Left lung (tissue), 10 donors: ENCODE measurements around the gene NMRK1. TPM values are rescaled to one million over a fixed set of nuclear protein-coding genes. Genes with fewer than 3 reads are reported as not detected.
A peak's percentile ranks its signal among the peaks of the same experiment; 100 is the strongest.

Experiments
- ATAC-seq: fragments of 200-7000 bp; cut with Tn5 transposase; one replicate; pipeline ENCODE4 v1.9.1; 2020; ENCODE audit warnings: moderate library complexity
- DNase-seq, 4 donors: peaks; one replicate each; pipeline ENCODE4 v3.0.0-alpha.2; 2013 to 2020
- H3K27ac ChIP-seq, 2 donors: fragments of 200-600 bp; sonication (generic) in 1 of 2; one replicate each; pipeline versions ENCODE4 v1.5.0 to v1.8.0; 2020 to 2021
- H3K27me3 ChIP-seq, 2 donors: fragments of 200-600 bp; sonication (generic) in 1 of 2; one replicate each; pipeline versions ENCODE4 v1.5.0 to v1.8.0; 2020 to 2021
- H3K36me3 ChIP-seq, 2 donors: fragments of 200-600 bp; sonication (generic) in 1 of 2; one replicate each; pipeline versions ENCODE4 v1.5.0 to v1.8.0; 2020 to 2021
- H3K4me1 ChIP-seq, 2 donors: fragments of 200-600 bp; one replicate each; pipeline ENCODE4 v1.8.0; 2021
- H3K4me3 ChIP-seq, 2 donors: fragments of 200-600 bp; sonication (generic) in 1 of 2; one replicate each; pipeline versions ENCODE4 v1.5.0 to v1.8.0; 2020 to 2021; ENCODE audit warnings: mild to moderate bottlenecking in 1 of 2
- H3K9me3 ChIP-seq, 2 donors: fragments of 200-600 bp; sonication (generic) in 1 of 2; one replicate each; pipeline versions ENCODE4 v1.5.0 to v1.8.0; 2020 to 2021
- CTCF ChIP-seq, 2 donors: fragments of 200-600 bp; sonication (generic) in 1 of 2; IDR thresholded peaks; one replicate each; pipeline versions ENCODE4 v1.5.0 to v1.8.0; 2021; ENCODE audit warnings: antibody characterized with exemption in 2 of 2
- intact Hi-C, 2 donors: fragments of 100-400 bp; cut with DNase I; formaldehyde crosslinking; loops; one replicate each; pipeline versions ENCODE4 v1.11.2 to v1.14.2; 2022
- polyA plus RNA-seq, 6 donors: library from polyadenylated mRNA; unstranded; fragments of 120-200 nt; gene quantifications; one replicate each; pipeline ENCODE4 v1.2.1, GENCODE V29; 2013; ENCODE audit not compliant: insufficient read length in 6 of 6
- total RNA-seq, 2 donors: library from RNA; stranded (reverse); fragmentation: NEBNext Ultra II Directional; extraction: Animal tissue kit (Norgen Biotek cat#: 25700); gene quantifications; one replicate each; pipeline ENCODE4 v1.2.1, GENCODE V29; 2021
- donor health status: DM: no; HTN: yes; CAD: no.
- donor health status: DM: no; HTN: no; CAD: no.

Gene NMRK1
- total and polyA plus RNA-seq, 8 donors: 26.0 to 60.1 (median 37.2) TPM

- no peak for TF ChIP-seq CTCF (IDR thresholded peaks at IDR 0.05)
- Histone ChIP-seq H3K27ac (peak overlapping the region in 1 of 2 donors; percentile 46), H3K36me3 (peaks cover 0 to 69% of the 10 kb centered on the region in 2 donors), H3K27me3 (no peaks in the 10 kb centered on the region), H3K4me1 (peaks cover 0 to 8% of the 10 kb centered on the region in 2 donors), H3K4me3 (no peak overlapping the region), H3K9me3 (no peaks in the 10 kb centered on the region)
- intact Hi-C loops: no loop called here
- DNase-seq: no peak
- ATAC-seq: no peak
Observed at GRCh38 chr9:75131700-75132099, 43.7 kb upstream of the NMRK1 start.

GRCh38 chr9:75130621-75131230 lies 42.8 kb upstream of the NMRK1 start:
- H3K27ac ChIP-seq: no peak overlapping the region
- H3K36me3 ChIP-seq: peaks cover 0 to 59% of the 10 kb centered on the region in 2 donors
- H3K9me3 ChIP-seq: no peaks in the 10 kb centered on the region
- intact Hi-C loops: no loop called here
- no peak for ATAC-seq
- H3K4me1 ChIP-seq: peaks cover 0 to 8% of the 10 kb centered on the region in 2 donors
- H3K27me3 ChIP-seq: no peaks in the 10 kb centered on the region
- no peak for DNase-seq
- no peak for TF ChIP-seq CTCF (IDR thresholded peaks at IDR 0.05)
- no peak overlapping the region for H3K4me3 ChIP-seq

- DNase-seq: no peak
- no peak for TF ChIP-seq CTCF (IDR thresholded peaks at IDR 0.05)
- Histone ChIP-seq H3K27ac (no peak overlapping the region), H3K4me3 (no peak overlapping the region), H3K9me3 (no peaks in the 10 kb centered on the region), H3K4me1 (peaks cover 0 to 8% of the 10 kb centered on the region in 2 donors), H3K27me3 (no peaks in the 10 kb centered on the region), H3K36me3 (peaks cover 0 to 53% of the 10 kb centered on the region in 2 donors)
- intact Hi-C loops: no loop called here
- ATAC-seq: no peak
Observed at GRCh38 chr9:75130172-75130571, 42.2 kb upstream of the NMRK1 start.

GRCh38 chr9:75128535-75128934 lies 40.6 kb upstream of the NMRK1 start:
- H3K9me3 ChIP-seq: no peaks in the 10 kb centered on the region
- no peak overlapping the region for H3K27ac ChIP-seq
- H3K4me3 ChIP-seq: no peak overlapping the region
- DNase-seq: no peak
- TF ChIP-seq CTCF (IDR thresholded peaks at IDR 0.05): no peak
- no peak for ATAC-seq
- peaks cover 0 to 37% of the 10 kb centered on the region in 2 donors for H3K36me3 ChIP-seq
- intact Hi-C loops: no loop called here
- peaks cover 0 to 13% of the 10 kb centered on the region in 2 donors for H3K4me1 ChIP-seq
- H3K27me3 ChIP-seq: no peaks in the 10 kb centered on the region

GRCh38 chr9:75123696-75124095 lies 35.7 kb upstream of the NMRK1 start:
- H3K4me1 ChIP-seq: peaks cover 0 to 25% of the 10 kb centered on the region in 2 donors
- H3K27me3 ChIP-seq: no peaks in the 10 kb centered on the region
- DNase-seq (no peak), ATAC-seq (no peak)
- peaks cover 0 to 31% of the 10 kb centered on the region in 2 donors for H3K36me3 ChIP-seq
- no peak for TF ChIP-seq CTCF (IDR thresholded peaks at IDR 0.05)
- no peak overlapping the region for H3K27ac ChIP-seq
- no peaks in the 10 kb centered on the region for H3K9me3 ChIP-seq
- intact Hi-C loops: no loop called here
- no peak overlapping the region for H3K4me3 ChIP-seq
